Measurements from ENCODE around the gene TEX36.

The TEX36 gene

DNA sequence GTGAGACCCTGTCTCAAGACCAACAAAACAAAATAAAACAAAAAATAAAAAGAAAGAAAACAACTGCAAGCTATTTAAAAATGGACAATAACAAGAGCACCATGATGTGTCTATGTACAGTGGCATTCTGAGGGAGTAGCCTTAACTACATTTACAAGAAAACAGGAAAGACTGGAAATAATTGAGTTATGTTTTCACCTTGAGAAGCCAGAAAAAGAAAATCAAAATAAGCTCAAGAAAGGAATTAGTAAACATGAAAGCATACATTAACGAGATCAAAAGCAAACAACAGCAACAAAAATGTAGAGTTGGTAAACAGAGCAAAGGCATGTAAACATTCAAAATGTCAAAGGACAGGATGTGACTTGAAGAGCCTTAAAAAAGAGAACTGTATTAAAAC, 36.7 kb downstream of the TEX36 start:
- DNase-seq (ENCODE audit: low read depth): peak; percentile 82
- TF ChIP-seq, protein P1, sequence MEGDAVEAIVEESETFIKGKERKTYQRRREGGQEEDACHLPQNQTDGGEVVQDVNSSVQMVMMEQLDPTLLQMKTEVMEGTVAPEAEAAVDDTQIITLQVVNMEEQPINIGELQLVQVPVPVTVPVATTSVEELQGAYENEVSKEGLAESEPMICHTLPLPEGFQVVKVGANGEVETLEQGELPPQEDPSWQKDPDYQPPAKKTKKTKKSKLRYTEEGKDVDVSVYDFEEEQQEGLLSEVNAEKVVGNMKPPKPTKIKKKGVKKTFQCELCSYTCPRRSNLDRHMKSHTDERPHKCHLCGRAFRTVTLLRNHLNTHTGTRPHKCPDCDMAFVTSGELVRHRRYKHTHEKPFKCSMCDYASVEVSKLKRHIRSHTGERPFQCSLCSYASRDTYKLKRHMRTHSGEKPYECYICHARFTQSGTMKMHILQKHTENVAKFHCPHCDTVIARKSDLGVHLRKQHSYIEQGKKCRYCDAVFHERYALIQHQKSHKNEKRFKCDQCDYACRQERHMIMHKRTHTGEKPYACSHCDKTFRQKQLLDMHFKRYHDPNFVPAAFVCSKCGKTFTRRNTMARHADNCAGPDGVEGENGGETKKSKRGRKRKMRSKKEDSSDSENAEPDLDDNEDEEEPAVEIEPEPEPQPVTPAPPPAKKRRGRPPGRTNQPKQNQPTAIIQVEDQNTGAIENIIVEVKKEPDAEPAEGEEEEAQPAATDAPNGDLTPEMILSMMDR (IDR thresholded peaks at IDR 0.05; ENCODE audit: control insufficient read depth, extremely low read depth, insufficient read depth): no peak
- no peak overlapping the region for H3K4me3 ChIP-seq (ENCODE audit: low read depth, low read length)

DNA sequence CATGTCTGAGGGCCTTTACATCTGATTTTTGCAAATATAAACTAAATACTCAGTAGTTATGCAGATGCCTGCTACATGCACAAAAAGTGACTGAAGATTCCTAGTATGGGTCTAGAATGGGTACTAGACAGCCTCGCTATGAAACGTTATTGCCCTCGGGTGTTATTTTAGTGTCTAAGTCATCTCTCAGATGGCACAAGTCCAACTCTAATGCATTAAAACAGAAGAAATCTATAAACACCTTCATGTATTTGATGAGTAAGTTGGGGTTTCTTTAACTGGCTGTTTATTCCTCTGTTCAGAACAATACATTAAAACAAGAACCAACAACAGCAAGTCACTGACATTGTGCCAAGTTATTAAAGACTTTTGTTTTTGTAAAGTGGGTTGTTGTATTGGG, 41.6 kb downstream of the TEX36 start:
- no peak for DNase-seq (ENCODE audit: low read depth)
- TF ChIP-seq, protein P1 (IDR thresholded peaks at IDR 0.05; ENCODE audit: control insufficient read depth, extremely low read depth, insufficient read depth): no peak
- H3K4me3 ChIP-seq (ENCODE audit: low read depth, low read length): no peak overlapping the region

DNA sequence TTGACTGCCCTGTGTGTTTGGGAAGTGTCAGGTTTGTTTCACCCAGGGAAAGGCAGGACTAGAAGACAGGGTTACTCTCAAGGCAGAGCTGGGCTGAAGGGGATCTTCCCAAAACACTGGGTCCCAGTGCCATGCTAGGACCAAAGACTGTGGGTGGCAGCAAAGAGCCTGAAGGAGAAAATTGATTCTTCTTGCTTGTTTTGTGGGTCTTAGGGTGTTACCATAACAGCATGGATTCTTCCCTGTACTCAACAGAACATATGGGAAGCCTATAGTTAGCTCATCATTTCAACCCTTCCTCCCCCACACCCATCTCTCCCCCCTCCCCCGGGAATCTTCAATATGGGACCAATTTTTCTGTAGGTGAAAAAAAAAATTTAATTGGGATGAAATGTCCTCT, 42.3 kb downstream of the TEX36 start:
- TF ChIP-seq, protein P1 (IDR thresholded peaks at IDR 0.05; ENCODE audit: control insufficient read depth, extremely low read depth, insufficient read depth): no peak
- DNase-seq (ENCODE audit: low read depth): no peak
- no peak overlapping the region for H3K4me3 ChIP-seq (ENCODE audit: low read depth, low read length)

DNA sequence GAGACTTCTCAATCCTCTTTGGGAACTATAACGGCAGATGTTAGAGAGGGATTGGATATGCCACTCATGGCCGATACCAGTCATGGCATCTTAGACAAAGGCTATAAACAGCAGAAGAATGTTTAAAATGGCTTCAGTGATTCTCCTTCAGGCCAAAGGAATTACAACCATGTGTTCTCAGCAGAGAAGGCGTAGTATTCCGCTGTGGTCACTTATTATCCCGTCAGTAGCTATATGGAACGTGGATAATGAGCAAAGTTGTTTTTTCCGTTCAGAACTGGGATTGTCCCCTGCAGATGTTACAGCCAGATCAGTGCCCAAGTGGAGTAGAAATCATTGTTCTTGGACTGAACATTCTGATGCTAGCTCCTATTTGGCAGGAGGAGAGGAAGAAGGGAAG, 43.1 kb downstream of the TEX36 start:
- no peak for DNase-seq (ENCODE audit: low read depth)
- H3K4me3 ChIP-seq (ENCODE audit: low read depth, low read length): no peak overlapping the region
- TF ChIP-seq, protein P1 (IDR thresholded peaks at IDR 0.05; ENCODE audit: control insufficient read depth, extremely low read depth, insufficient read depth): no peak

DNA sequence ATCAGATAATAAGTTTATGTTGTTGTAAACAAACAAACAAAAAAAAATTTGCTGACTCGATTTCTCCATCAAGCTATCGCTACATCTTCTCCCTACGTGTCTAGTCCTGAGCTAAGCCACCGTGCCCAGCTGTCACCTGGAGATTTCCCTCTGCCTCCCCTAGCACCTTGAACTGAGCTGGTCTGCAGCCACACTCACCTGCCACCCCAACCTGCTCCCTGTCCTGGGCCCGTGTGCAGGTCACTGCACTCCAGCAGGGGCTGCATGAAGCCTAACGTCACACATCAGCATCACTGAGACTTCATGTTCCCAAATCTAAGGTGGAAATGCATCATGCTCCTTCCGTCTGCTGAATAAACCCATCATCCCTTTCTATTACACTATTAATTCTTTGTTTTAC, 44.4 kb downstream of the TEX36 start:
- no peak for DNase-seq (ENCODE audit: low read depth)
- TF ChIP-seq, protein P1 (IDR thresholded peaks at IDR 0.05; ENCODE audit: control insufficient read depth, extremely low read depth, insufficient read depth): no peak
- H3K4me3 ChIP-seq (ENCODE audit: low read depth, low read length): no peak overlapping the region

DNA sequence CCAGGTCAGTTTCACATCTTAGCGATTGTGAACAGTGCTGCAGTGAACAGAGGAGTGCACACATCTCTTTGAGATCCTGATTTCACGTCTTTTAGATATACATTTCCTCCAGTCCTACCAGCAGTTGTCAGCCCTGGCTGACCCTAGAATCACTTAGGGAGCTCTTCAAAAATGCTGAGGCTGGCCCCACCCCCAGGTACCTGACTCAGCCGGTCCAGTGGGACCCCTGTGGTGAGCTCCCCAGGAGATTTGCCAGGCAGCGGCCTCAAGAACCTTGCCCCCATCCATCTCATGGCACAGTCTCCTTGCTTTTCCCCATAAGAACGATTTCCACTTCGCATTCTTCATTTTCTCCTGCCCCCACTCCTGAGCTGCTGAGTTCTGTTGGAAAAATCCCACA, 45.5 kb downstream of the TEX36 start:
- TF ChIP-seq, protein P1 (IDR thresholded peaks at IDR 0.05; ENCODE audit: control insufficient read depth, extremely low read depth, insufficient read depth): no peak
- no peak overlapping the region for H3K4me3 ChIP-seq (ENCODE audit: low read depth, low read length)
- no peak for DNase-seq (ENCODE audit: low read depth)

DNA sequence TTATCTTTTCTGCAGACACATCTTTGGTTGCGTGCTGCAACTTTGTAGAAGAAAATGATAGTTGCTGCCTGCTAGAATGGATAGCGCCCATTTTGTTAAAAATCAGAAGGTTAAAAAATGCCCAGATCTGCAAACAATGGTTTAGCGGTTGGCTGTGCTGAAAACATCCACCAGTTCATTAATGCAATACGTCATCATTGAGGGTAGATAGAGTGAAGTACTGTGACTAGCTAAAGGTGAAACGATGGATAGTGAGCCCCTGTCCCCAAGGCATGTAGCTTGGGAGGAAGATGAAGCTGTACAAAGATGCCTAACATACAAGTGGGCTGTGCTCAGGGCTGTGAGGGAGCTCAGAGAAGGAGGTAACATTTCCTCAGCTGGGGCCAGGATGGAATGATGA, 48.4 kb downstream of the TEX36 start:
- no peak for DNase-seq (ENCODE audit: low read depth)
- TF ChIP-seq, protein P1 (IDR thresholded peaks at IDR 0.05; ENCODE audit: control insufficient read depth, extremely low read depth, insufficient read depth): no peak
- no peak overlapping the region for H3K4me3 ChIP-seq (ENCODE audit: low read depth, low read length)

Data from LNCaP clone FGC (cell line).